GM12874 (cell line): ENCODE data around the gene HSPD1.

Experiments
- CTCF ChIP-seq: IDR thresholded peaks from 2 replicates; pipeline ENCODE4 v1.5.1; 2011; ENCODE audit warnings: low read depth, mild to moderate bottlenecking, control low read depth, low read length, moderate library complexity; ENCODE audit not compliant: insufficient read depth

HSPD1 gene

GRCh38 chr2:197516393-197516761 is 16.7 kb upstream of the HSPD1 start:
- TF ChIP-seq CTCF, result no peak

- no peak for TF ChIP-seq CTCF
Measured at GRCh38 chr2:197515739-197516392, 16.2 kb upstream of the HSPD1 start, which contains the start of gene MOB4. TSS of gene MOB4 (plus strand) at chr2:197516066. CDS start at chr2:197516087, 21 bp downstream.

GRCh38 chr2:197515315-197515738 is 15.7 kb upstream of the HSPD1 start:
- TF ChIP-seq CTCF, result no peak

- no peak for TF ChIP-seq CTCF
Measured at GRCh38 chr2:197514754-197515153, 15.1 kb upstream of the HSPD1 start.

GRCh38 chr2:197513915-197514314 is 14.3 kb upstream of the HSPD1 start:
- no peak for TF ChIP-seq CTCF

GRCh38 chr2:197506658-197507057 is 7.0 kb upstream of the HSPD1 start:
- no peak for TF ChIP-seq CTCF

GRCh38 chr2:197504512-197504911 is 4.9 kb upstream of the HSPD1 start:
- no peak for TF ChIP-seq CTCF
